ENCODE data around the gene MYO19. TPM values are rescaled to one million over a fixed set of nuclear protein-coding genes. Genes with fewer than 3 reads are reported as not detected.

Gene MYO19
- total and polyA plus RNA-seq, 9 of the 15 experiments (the other 6 are each of a cell fraction or from before 2014, with no cell fraction given): 21.6 to 176 (median 129) TPM

DNA sequence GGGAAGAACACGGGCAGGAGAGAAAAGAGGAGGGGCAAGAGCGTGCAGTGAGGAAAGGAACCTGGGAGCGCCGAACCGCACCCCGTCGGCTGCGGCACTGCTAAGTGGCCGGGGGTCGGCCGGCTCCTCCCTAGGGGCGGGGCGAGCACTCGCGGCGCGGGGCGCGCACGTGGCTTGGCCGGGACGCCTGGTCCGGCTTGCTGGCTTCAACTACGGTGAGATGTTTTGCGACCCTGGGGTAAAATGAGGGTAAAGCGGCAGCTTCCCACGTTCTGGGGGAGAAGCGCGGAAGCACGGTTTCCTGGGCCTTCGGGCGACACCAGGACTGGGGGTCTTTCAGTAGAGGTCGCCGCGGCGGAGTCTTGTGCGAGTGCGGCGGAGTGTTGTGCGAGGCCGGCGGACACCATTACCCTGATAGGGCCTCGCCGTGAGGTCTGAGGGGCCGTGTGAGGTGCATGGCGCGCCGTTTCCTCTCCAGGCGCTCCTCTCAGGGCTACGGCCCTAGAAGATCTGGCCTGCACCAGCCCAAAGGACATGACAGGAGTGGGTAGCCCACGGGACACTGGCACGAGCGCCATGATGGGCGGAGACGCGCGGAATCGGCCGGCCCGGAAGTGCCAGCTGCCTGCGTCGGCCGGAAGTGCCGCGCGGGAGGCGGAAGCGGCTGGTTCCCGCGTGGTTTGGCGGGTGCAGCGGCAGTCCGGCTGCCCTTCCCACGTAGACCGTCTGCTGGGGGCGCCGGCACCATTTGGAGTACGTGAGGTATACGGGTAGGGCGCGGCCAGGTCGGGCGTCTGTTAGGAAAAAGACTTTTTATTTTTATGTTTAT is at the start of gene MYO19, which contains the start of gene PIGW (continued):
- TF ChIP-seq, protein P1, sequence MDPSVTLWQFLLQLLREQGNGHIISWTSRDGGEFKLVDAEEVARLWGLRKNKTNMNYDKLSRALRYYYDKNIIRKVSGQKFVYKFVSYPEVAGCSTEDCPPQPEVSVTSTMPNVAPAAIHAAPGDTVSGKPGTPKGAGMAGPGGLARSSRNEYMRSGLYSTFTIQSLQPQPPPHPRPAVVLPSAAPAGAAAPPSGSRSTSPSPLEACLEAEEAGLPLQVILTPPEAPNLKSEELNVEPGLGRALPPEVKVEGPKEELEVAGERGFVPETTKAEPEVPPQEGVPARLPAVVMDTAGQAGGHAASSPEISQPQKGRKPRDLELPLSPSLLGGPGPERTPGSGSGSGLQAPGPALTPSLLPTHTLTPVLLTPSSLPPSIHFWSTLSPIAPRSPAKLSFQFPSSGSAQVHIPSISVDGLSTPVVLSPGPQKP (CRISPR knock-in tag; IDR thresholded peaks at IDR 0.05): no peak
- TF ChIP-seq ZNF239 (CRISPR knock-in tag; IDR thresholded peaks at IDR 0.05) (no peak), ZSCAN32 (CRISPR knock-in tag; IDR thresholded peaks at IDR 0.05) (no peak), ZNF79 (CRISPR knock-in tag; IDR thresholded peaks at IDR 0.05; ENCODE audit: low read depth) (no peak), ZNF324 (CRISPR knock-in tag; IDR thresholded peaks at IDR 0.05) (no peak; the same call in 1 of the 2 replicates), STAG1 (CRISPR knock-in tag; IDR thresholded peaks at IDR 0.05; ENCODE audit: borderline replicate concordance) (no peak), GATA2 (CRISPR knock-in tag; IDR thresholded peaks at IDR 0.05) (no peak), ELF2 (CRISPR knock-in tag; IDR thresholded peaks at IDR 0.05) (peak; percentile 94), TCF7 (IDR thresholded peaks at IDR 0.05; ENCODE audit: borderline replicate concordance) (no peak), TBP (optimal IDR thresholded peaks at IDR 0.05; ENCODE audit: low read depth, low read length) (peak; percentile 92), ZNF507 (tag; conservative IDR thresholded peaks at IDR 0.05) (no peak), ZC3H8 (IDR thresholded peaks at IDR 0.05) (no peak)
- TF ChIP-seq, protein P2, sequence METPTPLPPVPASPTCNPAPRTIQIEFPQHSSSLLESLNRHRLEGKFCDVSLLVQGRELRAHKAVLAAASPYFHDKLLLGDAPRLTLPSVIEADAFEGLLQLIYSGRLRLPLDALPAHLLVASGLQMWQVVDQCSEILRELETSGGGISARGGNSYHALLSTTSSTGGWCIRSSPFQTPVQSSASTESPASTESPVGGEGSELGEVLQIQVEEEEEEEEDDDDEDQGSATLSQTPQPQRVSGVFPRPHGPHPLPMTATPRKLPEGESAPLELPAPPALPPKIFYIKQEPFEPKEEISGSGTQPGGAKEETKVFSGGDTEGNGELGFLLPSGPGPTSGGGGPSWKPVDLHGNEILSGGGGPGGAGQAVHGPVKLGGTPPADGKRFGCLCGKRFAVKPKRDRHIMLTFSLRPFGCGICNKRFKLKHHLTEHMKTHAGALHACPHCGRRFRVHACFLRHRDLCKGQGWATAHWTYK (CRISPR knock-in tag; IDR thresholded peaks at IDR 0.05): peak; percentile 62; the same call in 1 of the 2 replicates
- TF ChIP-seq, protein P3, sequence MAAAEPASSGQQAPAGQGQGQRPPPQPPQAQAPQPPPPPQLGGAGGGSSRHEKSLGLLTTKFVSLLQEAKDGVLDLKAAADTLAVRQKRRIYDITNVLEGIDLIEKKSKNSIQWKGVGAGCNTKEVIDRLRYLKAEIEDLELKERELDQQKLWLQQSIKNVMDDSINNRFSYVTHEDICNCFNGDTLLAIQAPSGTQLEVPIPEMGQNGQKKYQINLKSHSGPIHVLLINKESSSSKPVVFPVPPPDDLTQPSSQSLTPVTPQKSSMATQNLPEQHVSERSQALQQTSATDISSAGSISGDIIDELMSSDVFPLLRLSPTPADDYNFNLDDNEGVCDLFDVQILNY (CRISPR knock-in tag; IDR thresholded peaks at IDR 0.05): no peak
- TF ChIP-seq, protein P4, sequence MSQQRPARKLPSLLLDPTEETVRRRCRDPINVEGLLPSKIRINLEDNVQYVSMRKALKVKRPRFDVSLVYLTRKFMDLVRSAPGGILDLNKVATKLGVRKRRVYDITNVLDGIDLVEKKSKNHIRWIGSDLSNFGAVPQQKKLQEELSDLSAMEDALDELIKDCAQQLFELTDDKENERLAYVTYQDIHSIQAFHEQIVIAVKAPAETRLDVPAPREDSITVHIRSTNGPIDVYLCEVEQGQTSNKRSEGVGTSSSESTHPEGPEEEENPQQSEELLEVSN (IDR thresholded peaks at IDR 0.05; ENCODE audit: borderline replicate concordance in 1 of 2, extremely low read depth in 1 of 2, insufficient read depth in 1 of 2, insufficient read length in 1 of 2, low read depth in 1 of 2, low read length in 1 of 2, poor library complexity in 1 of 2, severe bottlenecking in 1 of 2): peak; percentile 93 to 98
- TF ChIP-seq, protein P5, sequence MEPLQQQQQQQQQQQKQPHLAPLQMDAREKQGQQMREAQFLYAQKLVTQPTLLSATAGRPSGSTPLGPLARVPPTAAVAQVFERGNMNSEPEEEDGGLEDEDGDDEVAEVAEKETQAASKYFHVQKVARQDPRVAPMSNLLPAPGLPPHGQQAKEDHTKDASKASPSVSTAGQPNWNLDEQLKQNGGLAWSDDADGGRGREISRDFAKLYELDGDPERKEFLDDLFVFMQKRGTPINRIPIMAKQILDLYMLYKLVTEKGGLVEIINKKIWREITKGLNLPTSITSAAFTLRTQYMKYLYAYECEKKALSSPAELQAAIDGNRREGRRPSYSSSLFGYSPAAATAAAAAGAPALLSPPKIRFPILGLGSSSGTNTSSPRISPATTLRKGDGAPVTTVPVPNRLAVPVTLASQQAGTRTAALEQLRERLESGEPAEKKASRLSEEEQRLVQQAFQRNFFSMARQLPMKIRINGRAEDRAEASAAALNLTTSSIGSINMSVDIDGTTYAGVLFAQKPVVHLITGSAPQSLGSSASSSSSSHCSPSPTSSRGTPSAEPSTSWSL (CRISPR knock-in tag; IDR thresholded peaks at IDR 0.05; ENCODE audit: borderline replicate concordance): no peak
- TF ChIP-seq, protein P6, sequence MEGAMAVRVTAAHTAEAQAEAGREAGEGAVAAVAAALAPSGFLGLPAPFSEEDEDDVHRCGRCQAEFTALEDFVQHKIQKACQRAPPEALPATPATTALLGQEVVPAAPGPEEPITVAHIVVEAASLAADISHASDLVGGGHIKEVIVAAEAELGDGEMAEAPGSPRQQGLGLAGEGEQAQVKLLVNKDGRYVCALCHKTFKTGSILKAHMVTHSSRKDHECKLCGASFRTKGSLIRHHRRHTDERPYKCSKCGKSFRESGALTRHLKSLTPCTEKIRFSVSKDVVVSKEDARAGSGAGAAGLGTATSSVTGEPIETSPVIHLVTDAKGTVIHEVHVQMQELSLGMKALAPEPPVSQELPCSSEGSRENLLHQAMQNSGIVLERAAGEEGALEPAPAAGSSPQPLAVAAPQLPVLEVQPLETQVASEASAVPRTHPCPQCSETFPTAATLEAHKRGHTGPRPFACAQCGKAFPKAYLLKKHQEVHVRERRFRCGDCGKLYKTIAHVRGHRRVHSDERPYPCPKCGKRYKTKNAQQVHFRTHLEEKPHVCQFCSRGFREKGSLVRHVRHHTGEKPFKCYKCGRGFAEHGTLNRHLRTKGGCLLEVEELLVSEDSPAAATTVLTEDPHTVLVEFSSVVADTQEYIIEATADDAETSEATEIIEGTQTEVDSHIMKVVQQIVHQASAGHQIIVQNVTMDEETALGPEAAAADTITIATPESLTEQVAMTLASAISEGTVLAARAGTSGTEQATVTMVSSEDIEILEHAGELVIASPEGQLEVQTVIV (CRISPR knock-in tag; IDR thresholded peaks at IDR 0.05; ENCODE audit: borderline replicate concordance): peak; percentile 82; the same call in 1 of the 2 replicates

Measured in K562 (cell line).